Osteocyte (in vitro differentiated cells): ENCODE measurements around the gene ALPK1. TPM values are rescaled to one million over a fixed set of nuclear protein-coding genes. Genes with fewer than 3 reads are reported as not detected.

Source experiments
- DNase-seq: peaks from one replicate; pipeline ENCODE4 v3.0.0; 2021; ENCODE audit warnings: mixed read lengths; ENCODE audit not compliant: unreplicated experiment; ENCODE audit errors: extremely low spot score
- H3K27ac Mint-ChIP-seq: one replicate; pipeline ENCODE4 v1.8.0; 2021; ENCODE audit warnings: mild to moderate bottlenecking, mixed read lengths; ENCODE audit not compliant: unreplicated experiment
- H3K27me3 Mint-ChIP-seq: one replicate; pipeline ENCODE4 v1.8.0; 2021; ENCODE audit warnings: mixed read lengths; ENCODE audit not compliant: unreplicated experiment
- H3K36me3 Mint-ChIP-seq: one replicate; pipeline ENCODE4 v1.8.0; 2021; ENCODE audit warnings: mixed read lengths; ENCODE audit not compliant: unreplicated experiment
- H3K4me1 Mint-ChIP-seq: one replicate; pipeline ENCODE4 v1.8.0; 2021; ENCODE audit warnings: mixed read lengths; ENCODE audit not compliant: unreplicated experiment
- H3K4me3 Mint-ChIP-seq: one replicate; pipeline ENCODE4 v1.8.0; 2021; ENCODE audit warnings: mild to moderate bottlenecking, moderate library complexity, mixed read lengths; ENCODE audit not compliant: unreplicated experiment
- H3K9me3 Mint-ChIP-seq: one replicate; pipeline ENCODE4 v1.8.0; 2021; ENCODE audit warnings: mixed read lengths; ENCODE audit not compliant: unreplicated experiment
- CTCF ChIP-seq: fragments of 200-600 bp; sonication (generic); IDR thresholded peaks from 2 replicates; pipeline ENCODE4 v1.5.0; 2021; ENCODE audit warnings: antibody characterized with exemption, mild to moderate bottlenecking, moderate library complexity
- total RNA-seq: library from RNA; stranded (reverse); gene quantifications from 2 replicates; pipeline ENCODE4 v1.2.1, GENCODE V29; 2021

ALPK1 gene
- total RNA-seq, 1 donor from 2014 or later: 9.1 TPM

GRCh38 chr4:112328734-112329130 is 31.6 kb downstream of the ALPK1 start:
- peaks cover 2% of the 10 kb centered on the region for H3K27me3 Mint-ChIP-seq

GRCh38 chr4:112329672-112330375 is 32.7 kb downstream of the ALPK1 start:
- no peak overlapping the region for H3K27ac Mint-ChIP-seq
- peaks cover 2% of the 10 kb centered on the region for H3K27me3 Mint-ChIP-seq
- peaks cover 3% of the 10 kb centered on the region for H3K36me3 Mint-ChIP-seq
- no peak for TF ChIP-seq CTCF
- no peak for DNase-seq
- no peak overlapping the region for H3K4me3 Mint-ChIP-seq
- no peaks in the 10 kb centered on the region for H3K4me1 Mint-ChIP-seq
- H3K9me3 Mint-ChIP-seq: no peaks in the 10 kb centered on the region

More at GRCh38 chr4:112328734-112329130, 31.6 kb downstream of the ALPK1 start:
- no peak for DNase-seq
- no peaks in the 10 kb centered on the region for H3K9me3 Mint-ChIP-seq
- H3K27ac Mint-ChIP-seq: no peak overlapping the region
- H3K36me3 Mint-ChIP-seq: peaks cover 3% of the 10 kb centered on the region
- no peak for TF ChIP-seq CTCF
- H3K4me3 Mint-ChIP-seq: no peak overlapping the region
- no peaks in the 10 kb centered on the region for H3K4me1 Mint-ChIP-seq

DNA sequence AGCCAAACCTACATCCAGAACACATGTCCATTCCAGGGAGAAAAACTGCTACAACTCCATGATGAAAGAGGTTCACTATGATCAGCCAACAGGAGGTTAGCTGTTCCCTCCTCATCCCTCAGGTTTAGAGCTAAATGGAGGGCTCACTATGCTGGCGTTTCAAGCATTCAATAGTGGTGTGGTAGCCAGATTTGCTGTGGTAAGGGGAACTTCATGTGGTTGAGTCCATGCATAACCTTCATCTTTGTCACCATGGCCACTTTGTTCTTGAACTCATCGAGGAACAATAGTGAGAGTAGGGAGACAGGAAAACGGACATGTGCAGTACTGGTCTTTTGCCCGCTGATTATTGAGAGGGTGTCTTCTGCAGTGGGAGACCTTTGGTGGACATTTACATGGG is 33.8 kb downstream of the ALPK1 start:
- H3K27me3 Mint-ChIP-seq: peaks cover 6% of the 10 kb centered on the region
- H3K4me1 Mint-ChIP-seq: no peaks in the 10 kb centered on the region

GRCh38 chr4:112332398-112332797 is 35.2 kb downstream of the ALPK1 start:
- Mint-ChIP-seq H3K4me1 (no peaks in the 10 kb centered on the region), H3K27ac (no peak overlapping the region), H3K4me3 (no peak overlapping the region), H3K36me3 (peaks cover 3% of the 10 kb centered on the region), H3K27me3 (peaks cover 9% of the 10 kb centered on the region), H3K9me3 (no peaks in the 10 kb centered on the region)
- TF ChIP-seq CTCF: no peak
- DNase-seq: no peak

More for the DNA sequence above, 33.8 kb downstream of the ALPK1 start:
- Mint-ChIP-seq H3K9me3 (no peaks in the 10 kb centered on the region), H3K27ac (no peak overlapping the region), H3K4me3 (no peak overlapping the region), H3K36me3 (peaks cover 3% of the 10 kb centered on the region)
- TF ChIP-seq CTCF: no peak
- DNase-seq: no peak

- H3K27ac Mint-ChIP-seq: no peak overlapping the region
- no peaks in the 10 kb centered on the region for H3K9me3 Mint-ChIP-seq
- no peaks in the 10 kb centered on the region for H3K36me3 Mint-ChIP-seq
- no peaks in the 10 kb centered on the region for H3K4me1 Mint-ChIP-seq
- no peak for DNase-seq
- H3K4me3 Mint-ChIP-seq: no peak overlapping the region
- H3K27me3 Mint-ChIP-seq: peaks cover 23% of the 10 kb centered on the region
- no peak for TF ChIP-seq CTCF
These were observed 42.9 kb downstream of the ALPK1 start for GRCh38 chr4:112340023-112340422.
